Loucy (cell line): ENCODE data around the gene GGT5.
"Not testable (repeated sequence)": the region's sequence is repeated elsewhere in the genome, so short reads cannot be mapped to it uniquely, and the experiment has no call there.

ENCODE experiments used
- H2AFZ ChIP-seq: fragments of 200-600 bp; sonication (generic); 2 replicates; pipeline ENCODE4 v1.6.0; 2016; ENCODE audit warnings: antibody characterized with exemption, mild to moderate bottlenecking, low read length, moderate library complexity
- H3F3A ChIP-seq: fragments of 200-600 bp; 2 replicates; pipeline ENCODE4 v1.6.0; 2016; ENCODE audit warnings: antibody characterized with exemption, low read depth, mild to moderate bottlenecking
- H3K27me3 ChIP-seq: fragments of 200-600 bp; sonication (generic); 2 replicates; pipeline ENCODE4 v1.6.1; 2014; ENCODE audit warnings: low read length, mild to moderate bottlenecking; ENCODE audit not compliant: insufficient read depth, poor library complexity, severe bottlenecking
- H3K36me3 ChIP-seq: fragments of 200-600 bp; sonication (generic); 2 replicates; pipeline ENCODE4 v1.6.1; 2016; ENCODE audit warnings: low read length; ENCODE audit not compliant: insufficient read depth
- H3K4me1 ChIP-seq: fragments of 200-600 bp; sonication (generic); 2 replicates; pipeline ENCODE4 v1.5.1; 2014; ENCODE audit warnings: low read length, mild to moderate bottlenecking; ENCODE audit not compliant: insufficient read depth, poor library complexity, severe bottlenecking
- H3K4me2 ChIP-seq: fragments of 200-600 bp; sonication (generic); 2 replicates; pipeline ENCODE4 v1.6.0; 2014; ENCODE audit warnings: antibody characterized with exemption, low read length, low read depth, mild to moderate bottlenecking; ENCODE audit not compliant: poor library complexity, severe bottlenecking
- H3K4me3 ChIP-seq: fragments of 200-600 bp; sonication (generic); 2 replicates; pipeline ENCODE4 v1.5.1; 2014; ENCODE audit warnings: low read length, mild to moderate bottlenecking, mixed read lengths; ENCODE audit not compliant: poor library complexity, severe bottlenecking
- H3K79me2 ChIP-seq: fragments of 200-600 bp; sonication (generic); 2 replicates; pipeline ENCODE4 v1.6.1; 2014; ENCODE audit warnings: low read length; ENCODE audit not compliant: insufficient read depth
- H3K9ac ChIP-seq: fragments of 200-600 bp; sonication (generic); 2 replicates; pipeline ENCODE4 v1.6.0; 2014; ENCODE audit warnings: mild to moderate bottlenecking, low read depth, low read length, moderate library complexity; ENCODE audit not compliant: poor library complexity, severe bottlenecking
- H3K9me2 ChIP-seq: fragments of 200-600 bp; sonication (generic); replicated peaks from 2 replicates; pipeline ENCODE4 v1.6.1; 2016; ENCODE audit warnings: low read depth, low read length, mixed read lengths
- H3K9me3 ChIP-seq: fragments of 200-600 bp; sonication (generic); 2 replicates; pipeline ENCODE4 v1.6.1; 2014; ENCODE audit warnings: mild to moderate bottlenecking, antibody characterized with exemption, low read length, low read depth; ENCODE audit not compliant: insufficient read depth
- H4K20me1 ChIP-seq: fragments of 200-600 bp; sonication (generic); 2 replicates; pipeline ENCODE4 v1.6.0; 2014; ENCODE audit warnings: antibody characterized with exemption, low read length, mild to moderate bottlenecking; ENCODE audit not compliant: insufficient read depth, poor library complexity, severe bottlenecking
- EZH2phosphoT487 ChIP-seq: fragments of 200-600 bp; IDR thresholded peaks from 2 replicates; pipeline ENCODE4 v1.6.1; 2018; ENCODE audit warnings: antibody characterized with exemption, mild to moderate bottlenecking, moderate library complexity, borderline replicate concordance
- TF ChIP-seq, protein P1 (sequence below): fragments of 200-600 bp; sonication (generic); conservative IDR thresholded peaks from 2 replicates; pipeline ENCODE4 v1.5.1; 2014; ENCODE audit warnings: mild to moderate bottlenecking, antibody characterized with exemption, low read length

Gene GGT5

DNA sequence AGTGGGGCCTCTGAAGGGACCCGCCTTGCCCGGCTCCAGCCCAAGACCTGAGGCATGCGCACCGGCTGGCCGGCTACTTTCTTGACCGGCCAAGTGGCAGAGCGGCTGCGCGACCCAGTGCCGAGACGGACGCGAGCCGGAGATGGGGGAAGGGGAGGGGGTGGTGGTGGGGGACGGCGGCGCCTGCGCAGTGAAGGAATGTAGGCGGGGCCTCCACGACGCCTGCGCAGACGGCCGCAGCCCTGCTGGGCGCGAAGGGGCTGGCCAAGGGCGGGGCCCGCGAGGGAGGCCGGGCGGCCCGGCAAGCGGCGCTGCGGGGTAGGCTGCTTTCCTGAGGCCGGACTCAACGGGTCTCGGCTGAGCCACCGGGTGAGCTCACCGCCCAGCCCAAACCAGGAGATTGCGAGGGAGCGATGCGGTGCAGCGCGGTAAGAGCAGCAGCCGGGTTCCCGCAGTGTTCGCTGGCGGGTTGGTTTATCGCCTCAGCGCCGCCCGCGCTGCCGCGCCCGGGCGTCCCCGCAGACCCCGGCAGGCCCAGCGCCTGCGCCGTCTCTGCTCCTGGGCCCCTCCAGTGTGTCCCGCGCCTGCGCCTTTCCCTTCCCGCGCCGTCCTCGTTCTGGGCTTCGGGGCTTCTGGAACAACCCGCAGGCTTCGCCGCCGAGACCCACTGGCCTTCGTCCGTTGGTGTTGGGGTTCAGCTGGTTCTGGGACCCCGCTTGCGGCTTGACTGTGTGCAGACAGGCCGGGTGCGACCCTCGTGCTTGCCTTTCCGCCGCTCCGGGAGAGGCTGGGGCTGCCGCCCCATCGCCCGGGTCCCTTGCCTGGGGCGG lies 25.9 kb upstream of the GGT5 start, which contains the start of gene SPECC1L:
TSS of gene SPECC1L (plus strand) at position 276 of the 830 bp plus-strand sequence. CDS start 31,401 bp downstream, outside the sequence.
- Histone ChIP-seq H3K27me3 (no peaks in the 10 kb centered on the region), H3K9me2 (no peaks in the 10 kb centered on the region), H3K4me1 (peaks cover 27% of the 10 kb centered on the region), H3K79me2 (peaks cover 47% of the 10 kb centered on the region), H3K4me2 (peak within 1 kb of the TSS; percentile 78), H3K9me3 (no peaks in the 10 kb centered on the region), H3K36me3 (no peaks in the 10 kb centered on the region), H4K20me1 (peaks cover 35% of the 10 kb centered on the region), H3K4me3 (peak within 1 kb of the TSS; percentile 81), H2AFZ (peak within 1 kb of the TSS; percentile 91), H3F3A (no peaks in the 10 kb centered on the region), H3K9ac (peak within 1 kb of the TSS; percentile 95)
- no peak for TF ChIP-seq EZH2phosphoT487
- TF ChIP-seq, protein P1, sequence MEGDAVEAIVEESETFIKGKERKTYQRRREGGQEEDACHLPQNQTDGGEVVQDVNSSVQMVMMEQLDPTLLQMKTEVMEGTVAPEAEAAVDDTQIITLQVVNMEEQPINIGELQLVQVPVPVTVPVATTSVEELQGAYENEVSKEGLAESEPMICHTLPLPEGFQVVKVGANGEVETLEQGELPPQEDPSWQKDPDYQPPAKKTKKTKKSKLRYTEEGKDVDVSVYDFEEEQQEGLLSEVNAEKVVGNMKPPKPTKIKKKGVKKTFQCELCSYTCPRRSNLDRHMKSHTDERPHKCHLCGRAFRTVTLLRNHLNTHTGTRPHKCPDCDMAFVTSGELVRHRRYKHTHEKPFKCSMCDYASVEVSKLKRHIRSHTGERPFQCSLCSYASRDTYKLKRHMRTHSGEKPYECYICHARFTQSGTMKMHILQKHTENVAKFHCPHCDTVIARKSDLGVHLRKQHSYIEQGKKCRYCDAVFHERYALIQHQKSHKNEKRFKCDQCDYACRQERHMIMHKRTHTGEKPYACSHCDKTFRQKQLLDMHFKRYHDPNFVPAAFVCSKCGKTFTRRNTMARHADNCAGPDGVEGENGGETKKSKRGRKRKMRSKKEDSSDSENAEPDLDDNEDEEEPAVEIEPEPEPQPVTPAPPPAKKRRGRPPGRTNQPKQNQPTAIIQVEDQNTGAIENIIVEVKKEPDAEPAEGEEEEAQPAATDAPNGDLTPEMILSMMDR = peak; percentile 19; the same call in 1 of the 2 replicates

DNA sequence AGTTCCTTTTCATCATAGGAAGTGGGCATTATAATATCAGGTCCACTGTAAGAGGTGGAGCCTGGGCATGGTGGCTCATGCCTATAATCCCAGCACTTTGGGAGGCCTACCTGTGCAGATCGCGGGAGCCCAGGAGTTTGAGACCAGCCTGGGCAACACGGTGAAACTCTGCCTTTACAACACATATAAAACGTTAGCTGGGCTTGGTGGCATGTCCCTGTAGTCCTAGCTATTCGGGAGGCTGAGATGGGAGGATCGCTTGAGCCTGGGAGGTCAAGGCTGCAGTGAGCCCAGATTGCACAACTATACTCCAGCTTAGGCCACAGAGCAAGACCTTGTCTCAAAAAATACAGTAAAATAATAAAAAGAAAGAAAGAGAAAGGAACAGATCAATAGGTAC lies 21.6 kb upstream of the GGT5 start:
- not testable (repeated sequence) for H3K79me2 ChIP-seq, H4K20me1 ChIP-seq, H3K27me3 ChIP-seq, H3K9me3 ChIP-seq, H3K4me2 ChIP-seq, H2AFZ ChIP-seq, H3K9ac ChIP-seq, H3K36me3 ChIP-seq, H3K9me2 ChIP-seq, H3K4me3 ChIP-seq, H3F3A ChIP-seq
- H3K4me1 ChIP-seq = peaks cover 12% of the 10 kb centered on the region

DNA sequence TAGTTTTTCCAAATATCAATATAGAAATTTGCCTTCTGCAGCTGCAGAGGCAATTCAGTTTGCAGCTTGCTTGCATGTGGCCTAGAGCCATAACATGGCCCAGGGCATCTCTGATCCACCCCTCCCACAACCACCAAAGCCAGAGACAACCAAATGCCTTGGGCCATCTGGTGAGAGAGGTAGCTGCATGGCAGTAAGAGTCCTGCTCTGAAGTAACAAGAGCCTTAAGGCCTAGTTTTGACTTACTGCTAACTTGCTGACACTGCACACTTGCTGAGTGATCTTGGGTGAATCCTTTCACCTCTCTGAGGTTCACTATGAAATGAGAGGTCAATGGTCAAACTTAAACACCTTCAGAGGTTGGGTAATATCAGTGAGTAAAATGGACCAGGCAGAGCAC lies 20.9 kb upstream of the GGT5 start:
- Histone ChIP-seq H4K20me1 (no peaks in the 10 kb centered on the region), H3K9me3 (no peaks in the 10 kb centered on the region), H3K4me3 (no peak overlapping the region), H2AFZ (no peak overlapping the region), H3K4me1 (peaks cover 11% of the 10 kb centered on the region), H3K27me3 (no peaks in the 10 kb centered on the region), H3K36me3 (no peaks in the 10 kb centered on the region), H3K79me2 (no peaks in the 10 kb centered on the region), H3K4me2 (no peak overlapping the region), H3K9ac (no peak overlapping the region), H3K9me2 (no peaks in the 10 kb centered on the region), H3F3A (no peaks in the 10 kb centered on the region)
- TF ChIP-seq EZH2phosphoT487 = no peak
- TF ChIP-seq, protein P1 = no peak

DNA sequence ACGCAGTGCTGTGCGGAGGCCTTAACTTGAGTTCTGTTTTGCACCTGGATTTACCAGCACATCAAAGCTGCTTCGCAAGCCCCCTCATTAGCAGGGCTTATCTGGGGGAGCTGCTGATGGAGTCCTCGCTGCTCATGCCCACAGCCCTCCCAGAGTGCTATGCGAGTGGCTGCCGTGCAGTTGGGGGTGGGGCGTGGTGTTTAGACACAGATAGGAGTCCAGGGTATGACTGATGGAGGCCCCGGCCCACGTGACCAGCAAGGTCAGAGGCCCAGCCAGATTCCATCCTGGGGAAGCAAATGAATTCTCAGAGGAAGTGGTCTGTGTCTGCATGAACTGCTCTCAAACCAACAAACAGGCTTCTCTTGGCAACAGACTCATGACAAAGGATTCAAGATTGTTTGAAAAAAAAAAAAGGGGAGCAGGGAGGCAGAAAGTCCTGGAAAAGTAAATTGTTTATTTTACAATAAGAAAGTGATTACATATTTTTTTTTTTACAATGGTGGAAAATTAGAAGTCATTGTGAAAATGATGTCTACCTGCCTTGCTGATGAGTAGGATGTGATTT lies 19.5 kb upstream of the GGT5 start:
- not testable (repeated sequence) for H2AFZ ChIP-seq, H3K79me2 ChIP-seq, H3F3A ChIP-seq, H3K9me3 ChIP-seq, H4K20me1 ChIP-seq, H3K9me2 ChIP-seq, H3K36me3 ChIP-seq, H3K27me3 ChIP-seq
- Histone ChIP-seq H3K4me1 (peaks cover 11% of the 10 kb centered on the region), H3K4me3 (peak overlapping the region; percentile 61), H3K9ac (peak overlapping the region; percentile 50), H3K4me2 (peak overlapping the region; percentile 64)

DNA sequence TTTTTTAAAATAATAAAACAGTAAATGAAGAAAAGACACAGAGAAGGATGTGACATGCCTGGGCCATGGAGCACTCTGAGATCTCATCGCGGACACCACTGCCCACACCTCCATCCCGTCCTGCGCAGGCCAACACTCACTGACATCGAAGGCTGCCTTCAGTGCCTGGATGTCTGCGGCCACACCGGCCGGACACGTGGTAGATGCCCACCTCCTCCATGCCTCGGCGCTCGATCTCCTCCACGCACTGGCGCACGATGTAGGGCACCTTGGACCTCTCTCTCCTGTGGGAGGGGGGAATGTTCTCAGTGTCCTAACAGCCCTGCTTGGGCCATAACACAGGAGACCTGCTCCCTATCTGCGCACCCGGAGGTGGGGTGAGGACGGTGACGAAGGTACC lies 18.6 kb upstream of the GGT5 start:
- not testable (repeated sequence) for H2AFZ ChIP-seq, H3K27me3 ChIP-seq, H3K4me3 ChIP-seq, H3K9me2 ChIP-seq, H3K4me2 ChIP-seq, H3F3A ChIP-seq, H3K79me2 ChIP-seq, H4K20me1 ChIP-seq, H3K9me3 ChIP-seq, H3K36me3 ChIP-seq, H3K9ac ChIP-seq
- peaks cover 11% of the 10 kb centered on the region for H3K4me1 ChIP-seq
